ENCODE data around the gene BATF2.

DNA sequence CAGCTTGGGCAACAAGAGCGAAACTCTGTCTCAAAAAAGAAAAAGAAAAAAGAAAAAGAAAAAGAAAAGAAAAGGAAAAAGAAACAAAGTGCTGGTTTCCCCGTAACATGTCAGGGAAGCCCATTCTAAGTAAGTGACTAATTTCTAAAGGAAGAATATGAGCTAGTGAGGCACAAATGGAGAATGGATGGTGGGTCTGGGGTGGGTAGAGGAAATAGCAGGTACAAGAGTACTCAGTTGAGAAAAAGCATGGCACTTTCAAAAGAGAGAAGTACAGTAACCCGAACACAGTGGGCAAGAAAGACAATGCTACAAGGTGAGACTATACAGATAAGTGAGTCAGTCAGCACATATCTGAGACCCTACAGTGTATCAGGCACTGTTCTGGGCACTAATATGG is 29.4 kb downstream of the BATF2 start:
- TF ChIP-seq, protein P1, sequence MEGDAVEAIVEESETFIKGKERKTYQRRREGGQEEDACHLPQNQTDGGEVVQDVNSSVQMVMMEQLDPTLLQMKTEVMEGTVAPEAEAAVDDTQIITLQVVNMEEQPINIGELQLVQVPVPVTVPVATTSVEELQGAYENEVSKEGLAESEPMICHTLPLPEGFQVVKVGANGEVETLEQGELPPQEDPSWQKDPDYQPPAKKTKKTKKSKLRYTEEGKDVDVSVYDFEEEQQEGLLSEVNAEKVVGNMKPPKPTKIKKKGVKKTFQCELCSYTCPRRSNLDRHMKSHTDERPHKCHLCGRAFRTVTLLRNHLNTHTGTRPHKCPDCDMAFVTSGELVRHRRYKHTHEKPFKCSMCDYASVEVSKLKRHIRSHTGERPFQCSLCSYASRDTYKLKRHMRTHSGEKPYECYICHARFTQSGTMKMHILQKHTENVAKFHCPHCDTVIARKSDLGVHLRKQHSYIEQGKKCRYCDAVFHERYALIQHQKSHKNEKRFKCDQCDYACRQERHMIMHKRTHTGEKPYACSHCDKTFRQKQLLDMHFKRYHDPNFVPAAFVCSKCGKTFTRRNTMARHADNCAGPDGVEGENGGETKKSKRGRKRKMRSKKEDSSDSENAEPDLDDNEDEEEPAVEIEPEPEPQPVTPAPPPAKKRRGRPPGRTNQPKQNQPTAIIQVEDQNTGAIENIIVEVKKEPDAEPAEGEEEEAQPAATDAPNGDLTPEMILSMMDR (IDR thresholded peaks at IDR 0.05), result no peak
- no peak for TF ChIP-seq POLR2A (IDR thresholded peaks at IDR 0.05)

All from adrenal gland (tissue), 5 donors.